Right atrium auricular region (tissue), 2 donors: ENCODE measurements around the gene FANCC. TPM values are rescaled to one million over a fixed set of nuclear protein-coding genes. Genes with fewer than 3 reads are reported as not detected.
A peak's percentile ranks its signal among the peaks of the same experiment; 100 is the strongest.

ENCODE experiments used
- DNase-seq: peaks from one replicate; pipeline ENCODE4 v3.0.0-alpha.2; 2019; ENCODE audit warnings: low spot score
- H3K27ac ChIP-seq, 2 donors: fragments of 200-600 bp; sonication (generic); 1 replicate in 1 of 2; 2 replicates in 1 of 2; pipeline ENCODE4 v1.5.1; 2016 to 2019
- H3K27me3 ChIP-seq, 2 donors: fragments of 200-600 bp; sonication (generic); one replicate each; pipeline versions ENCODE4 v1.5.1 to v1.6.0; 2017 to 2019
- H3K36me3 ChIP-seq: fragments of 200-600 bp; sonication (generic); one replicate; pipeline ENCODE4 v1.5.1; 2016
- H3K4me1 ChIP-seq, 2 donors: fragments of 200-600 bp; sonication (generic); one replicate each; pipeline versions ENCODE4 v1.5.1 to v1.6.0; 2017 to 2019
- H3K4me3 ChIP-seq, 2 donors: fragments of 200-600 bp; sonication (generic); 1 replicate in 1 of 2; 2 replicates in 1 of 2; pipeline ENCODE4 v1.5.1; 2017 to 2019; ENCODE audit warnings: mild to moderate bottlenecking in 1 of 2, moderate library complexity in 1 of 2
- H3K9me3 ChIP-seq, 2 donors: fragments of 200-600 bp; sonication (generic); one replicate each; pipeline ENCODE4 v1.5.1; 2019
- total RNA-seq, 2 donors: library from RNA; depleted of rRNA; stranded (reverse); fragments of >200 nt; gene quantifications; one replicate each; pipeline ENCODE4 v1.1.0, GENCODE V29; 2016
- TF ChIP-seq, protein P1 (sequence below), 2 donors: fragments of 200-600 bp; sonication (generic); IDR thresholded peaks; one replicate each; pipeline ENCODE4 v1.5.1; 2019; ENCODE audit warnings: antibody characterized with exemption in 2 of 2

FANCC gene
- total RNA-seq, 2 donors from 2014 or later, result 1.8 to 6.2 TPM

DNA sequence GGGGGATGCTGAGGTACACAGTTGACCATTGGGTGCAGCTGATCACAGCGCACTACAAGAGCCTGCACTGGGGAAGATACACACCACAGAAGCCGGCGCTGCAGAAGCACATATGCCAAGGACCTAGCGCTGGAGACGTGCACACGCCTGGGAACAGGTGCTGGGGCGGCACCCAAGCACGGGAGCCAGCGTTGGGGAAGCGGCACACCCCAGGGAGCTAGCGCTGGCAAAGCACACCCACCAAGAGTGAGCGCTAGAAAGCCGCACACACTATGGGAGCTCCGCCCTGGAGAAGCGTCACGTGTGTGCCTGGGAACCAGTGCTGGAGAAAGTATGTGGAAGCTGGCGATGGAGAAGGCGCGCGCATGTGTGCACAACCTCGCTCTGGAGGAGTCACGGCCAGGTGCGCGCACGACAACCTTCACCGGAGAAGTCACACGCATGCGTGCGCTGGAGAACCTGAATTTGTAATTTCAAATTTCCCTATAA, 4.5 kb downstream of the FANCC start:
- DNase-seq, result no peak
- Histone ChIP-seq H3K4me1 (peaks cover 0 to 9% of the 10 kb centered on the region in 2 donors), H3K4me3 (peak overlapping the region; percentile 16 to 47), H3K27me3 (no peaks in the 10 kb centered on the region), H3K9me3 (no peaks in the 10 kb centered on the region), H3K27ac (no peak overlapping the region), H3K36me3 (no peaks in the 10 kb centered on the region)
- TF ChIP-seq, protein P1, sequence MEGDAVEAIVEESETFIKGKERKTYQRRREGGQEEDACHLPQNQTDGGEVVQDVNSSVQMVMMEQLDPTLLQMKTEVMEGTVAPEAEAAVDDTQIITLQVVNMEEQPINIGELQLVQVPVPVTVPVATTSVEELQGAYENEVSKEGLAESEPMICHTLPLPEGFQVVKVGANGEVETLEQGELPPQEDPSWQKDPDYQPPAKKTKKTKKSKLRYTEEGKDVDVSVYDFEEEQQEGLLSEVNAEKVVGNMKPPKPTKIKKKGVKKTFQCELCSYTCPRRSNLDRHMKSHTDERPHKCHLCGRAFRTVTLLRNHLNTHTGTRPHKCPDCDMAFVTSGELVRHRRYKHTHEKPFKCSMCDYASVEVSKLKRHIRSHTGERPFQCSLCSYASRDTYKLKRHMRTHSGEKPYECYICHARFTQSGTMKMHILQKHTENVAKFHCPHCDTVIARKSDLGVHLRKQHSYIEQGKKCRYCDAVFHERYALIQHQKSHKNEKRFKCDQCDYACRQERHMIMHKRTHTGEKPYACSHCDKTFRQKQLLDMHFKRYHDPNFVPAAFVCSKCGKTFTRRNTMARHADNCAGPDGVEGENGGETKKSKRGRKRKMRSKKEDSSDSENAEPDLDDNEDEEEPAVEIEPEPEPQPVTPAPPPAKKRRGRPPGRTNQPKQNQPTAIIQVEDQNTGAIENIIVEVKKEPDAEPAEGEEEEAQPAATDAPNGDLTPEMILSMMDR (IDR thresholded peaks at IDR 0.05), result no peak

DNA sequence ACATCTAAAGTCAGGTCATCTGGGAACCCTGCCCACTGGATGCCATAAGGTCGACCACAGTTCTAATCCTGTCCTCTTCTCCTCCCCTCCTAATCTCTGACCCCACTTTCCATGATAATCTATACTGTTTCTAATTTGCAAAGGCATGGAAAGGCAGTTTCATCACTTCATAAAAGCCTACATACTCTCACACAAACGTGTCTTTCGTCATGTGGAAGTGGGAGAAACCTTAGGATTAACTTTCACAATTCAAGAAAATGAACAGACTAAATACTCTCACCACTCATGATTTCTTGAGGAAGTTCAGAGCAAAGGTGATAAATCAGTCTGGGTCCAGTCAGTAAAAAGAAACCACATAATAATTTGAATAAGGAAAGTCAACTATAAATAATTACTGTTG, 5.5 kb downstream of the FANCC start:
- no peak for DNase-seq
- Histone ChIP-seq H3K27ac (no peak overlapping the region), H3K4me1 (peaks cover 0 to 9% of the 10 kb centered on the region in 2 donors), H3K4me3 (no peak overlapping the region), H3K9me3 (no peaks in the 10 kb centered on the region), H3K36me3 (no peaks in the 10 kb centered on the region), H3K27me3 (no peaks in the 10 kb centered on the region)
- TF ChIP-seq, protein P1 (IDR thresholded peaks at IDR 0.05), result no peak

DNA sequence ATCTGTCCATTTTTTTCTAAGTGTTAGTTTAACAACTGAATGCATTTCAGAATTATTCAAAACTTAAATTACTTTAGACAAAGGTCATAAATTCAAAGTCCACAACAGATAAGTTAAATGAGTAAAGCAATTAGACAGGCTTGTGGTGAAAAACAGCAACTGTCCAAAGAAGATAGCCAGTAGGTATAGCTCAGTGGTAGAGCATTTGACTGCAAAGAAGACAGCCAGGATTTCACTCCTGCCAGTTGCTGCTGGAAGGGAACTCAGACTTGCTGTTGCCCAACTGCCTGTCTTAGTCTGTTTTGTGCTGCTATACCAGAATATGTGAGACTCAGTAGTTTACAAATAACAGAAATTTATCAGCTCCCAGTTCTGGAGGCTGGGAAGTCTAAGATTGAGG, 10.0 kb downstream of the FANCC start:
- Histone ChIP-seq H3K27ac (no peak overlapping the region), H3K4me3 (no peak overlapping the region), H3K36me3 (no peaks in the 10 kb centered on the region), H3K9me3 (no peaks in the 10 kb centered on the region), H3K4me1 (no peaks in the 10 kb centered on the region), H3K27me3 (no peaks in the 10 kb centered on the region)
- no peak for DNase-seq
- TF ChIP-seq, protein P1 (IDR thresholded peaks at IDR 0.05), result no peak

DNA sequence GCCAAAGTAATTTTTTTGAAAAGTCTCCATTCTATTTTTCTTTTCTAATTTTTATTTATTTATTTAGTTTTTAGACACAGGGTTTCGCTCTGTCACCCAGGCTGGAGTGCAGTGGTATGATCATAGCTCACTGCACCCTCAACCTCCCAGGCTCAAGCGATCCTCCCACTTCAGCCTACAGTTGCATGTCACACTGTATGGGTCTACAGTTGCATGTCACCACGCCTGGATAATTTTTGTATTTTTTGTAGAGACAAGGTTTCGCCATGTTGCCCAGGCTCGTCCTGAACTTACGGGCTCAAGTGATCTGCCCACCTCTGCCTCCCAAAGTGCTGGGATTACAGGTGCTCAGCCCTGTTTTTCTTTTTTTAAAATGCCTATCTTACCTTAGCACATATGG, 10.7 kb downstream of the FANCC start:
- no peaks in the 10 kb centered on the region for H3K4me1 ChIP-seq
- no peak for DNase-seq
- no peak overlapping the region for H3K4me3 ChIP-seq
- no peak overlapping the region for H3K27ac ChIP-seq
- TF ChIP-seq, protein P1 (IDR thresholded peaks at IDR 0.05), result no peak
- H3K27me3 ChIP-seq, result no peaks in the 10 kb centered on the region
- H3K36me3 ChIP-seq, result no peaks in the 10 kb centered on the region
- H3K9me3 ChIP-seq, result no peaks in the 10 kb centered on the region

DNA sequence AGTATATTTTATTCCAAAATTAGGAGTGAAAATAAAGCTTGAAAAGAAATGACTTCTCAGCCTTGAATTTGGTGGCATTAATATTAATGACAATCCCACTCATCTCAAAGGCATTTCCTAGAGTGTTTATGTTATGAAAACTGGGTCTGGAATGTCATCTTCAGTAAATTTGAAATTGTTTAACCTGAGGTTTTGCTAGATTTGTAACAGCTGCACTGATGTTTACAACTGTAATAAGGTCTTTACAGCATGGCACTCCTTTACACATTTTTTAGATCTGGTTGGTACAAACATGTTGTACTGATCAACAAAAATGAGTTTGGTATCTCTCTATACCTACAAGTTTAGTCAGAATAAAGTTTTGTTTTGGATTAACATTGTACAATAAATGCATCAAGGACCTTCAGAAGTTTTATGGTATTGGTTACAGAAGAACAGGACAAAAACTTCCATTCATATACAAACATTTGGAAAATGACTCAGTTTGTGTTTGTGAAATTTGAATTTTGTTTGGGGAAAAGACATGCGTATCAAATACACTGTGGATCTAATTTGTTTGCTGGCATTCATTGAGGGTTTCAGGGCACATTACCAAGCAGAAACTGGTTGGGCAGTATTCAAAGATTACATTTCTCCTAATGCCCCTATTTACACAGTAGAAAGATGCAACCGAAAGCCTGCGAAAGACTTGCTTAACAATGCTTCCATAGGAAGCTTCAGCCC, 11.6 kb downstream of the FANCC start:
- Histone ChIP-seq H3K4me1 (no peaks in the 10 kb centered on the region), H3K4me3 (no peak overlapping the region)
- TF ChIP-seq, protein P1 (IDR thresholded peaks at IDR 0.05), result no peak

DNA sequence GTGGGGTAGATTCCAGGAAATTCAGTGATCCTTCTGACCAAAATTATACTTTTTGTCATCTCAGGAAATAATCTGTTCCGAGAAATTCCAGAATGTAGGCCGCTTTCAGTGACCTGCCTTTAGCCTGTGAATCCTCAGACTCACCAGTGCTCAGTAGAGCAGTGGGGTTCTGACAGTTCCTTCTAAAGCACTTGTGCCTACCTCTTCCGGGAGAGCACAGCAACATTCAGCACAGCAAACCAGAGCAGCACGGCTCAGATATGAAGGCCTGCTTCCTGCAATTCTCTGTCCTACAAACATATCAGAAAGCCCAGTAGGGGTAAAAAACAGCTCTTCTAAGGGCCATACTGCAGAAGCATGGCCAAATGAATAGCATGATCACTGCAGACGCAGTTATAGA, 15.0 kb downstream of the FANCC start:
- no peak for DNase-seq
- TF ChIP-seq, protein P1 (IDR thresholded peaks at IDR 0.05), result no peak
- Histone ChIP-seq H3K9me3 (no peaks in the 10 kb centered on the region), H3K27ac (no peak overlapping the region), H3K4me3 (no peak overlapping the region), H3K27me3 (no peaks in the 10 kb centered on the region), H3K4me1 (no peaks in the 10 kb centered on the region), H3K36me3 (no peaks in the 10 kb centered on the region)

More for the DNA sequence above, 11.6 kb downstream of the FANCC start:
- no peak overlapping the region for H3K27ac ChIP-seq
- no peak for DNase-seq
- no peaks in the 10 kb centered on the region for H3K27me3 ChIP-seq
- no peaks in the 10 kb centered on the region for H3K9me3 ChIP-seq
- no peaks in the 10 kb centered on the region for H3K36me3 ChIP-seq
